Hepatocyte (in vitro differentiated cells): ENCODE data around the gene SLC9A4. TPM values are rescaled to one million over a fixed set of nuclear protein-coding genes. Genes with fewer than 3 reads are reported as not detected.

Source experiments
- DNase-seq: peaks from one replicate; pipeline ENCODE4 v3.0.0-alpha.2; 2016; ENCODE audit warnings: low spot score
- H2AFZ ChIP-seq: fragments of 200-600 bp; sonication (generic); 2 replicates; pipeline ENCODE4 v1.6.0; 2016; ENCODE audit warnings: antibody characterized with exemption, mild to moderate bottlenecking
- H3K27ac ChIP-seq: fragments of 200-600 bp; sonication (generic); 2 replicates; pipeline ENCODE4 v1.5.1; 2016; ENCODE audit warnings: mild to moderate bottlenecking
- H3K27me3 ChIP-seq: fragments of 200-600 bp; sonication (generic); 2 replicates; pipeline ENCODE4 v1.6.1; 2016
- H3K36me3 ChIP-seq: fragments of 200-600 bp; sonication (generic); replicated peaks from 2 replicates; pipeline ENCODE4 v1.5.1; 2016; ENCODE audit warnings: low read depth; ENCODE audit not compliant: insufficient read depth
- H3K4me1 ChIP-seq: fragments of 200-600 bp; sonication (generic); 2 replicates; pipeline ENCODE4 v1.5.1; 2016; ENCODE audit warnings: mild to moderate bottlenecking, moderate library complexity; ENCODE audit not compliant: insufficient read depth
- H3K4me2 ChIP-seq: fragments of 200-600 bp; sonication (generic); 2 replicates; pipeline ENCODE4 v1.6.0; 2016
- H3K4me3 ChIP-seq: fragments of 200-600 bp; sonication (generic); 2 replicates; pipeline ENCODE4 v1.5.1; 2016; ENCODE audit warnings: mild to moderate bottlenecking
- H3K79me2 ChIP-seq: fragments of 200-600 bp; sonication (generic); 2 replicates; pipeline ENCODE4 v1.6.0; 2017; ENCODE audit warnings: mild to moderate bottlenecking
- H3K9me2 ChIP-seq: fragments of 200-600 bp; sonication (generic); replicated peaks from 2 replicates; pipeline ENCODE4 v1.6.0; 2017; ENCODE audit warnings: mild to moderate bottlenecking; ENCODE audit not compliant: insufficient read depth
- H3K9me3 ChIP-seq: fragments of 200-600 bp; sonication (generic); 2 replicates; pipeline ENCODE4 v1.5.1; 2016; ENCODE audit warnings: low read depth, mild to moderate bottlenecking
- H4K20me1 ChIP-seq: fragments of 200-600 bp; sonication (generic); 2 replicates; pipeline ENCODE4 v1.6.0; 2016; ENCODE audit warnings: mild to moderate bottlenecking; ENCODE audit not compliant: insufficient read depth, poor library complexity, severe bottlenecking
- CTCF ChIP-seq: fragments of 200-600 bp; sonication (generic); IDR thresholded peaks from 2 replicates; pipeline ENCODE4 v1.5.1; 2016; ENCODE audit warnings: antibody characterized with exemption, mild to moderate bottlenecking; ENCODE audit not compliant: poor library complexity
- EZH2 ChIP-seq: fragments of 200-600 bp; sonication (generic); IDR thresholded peaks from 2 replicates; pipeline ENCODE4 v1.6.1; 2016; ENCODE audit warnings: antibody characterized with exemption, mild to moderate bottlenecking, borderline replicate concordance
- EZH2phosphoT487 ChIP-seq: fragments of 200-600 bp; sonication (generic); IDR thresholded peaks from one replicate; pipeline ENCODE4 v1.6.1; 2018; ENCODE audit warnings: antibody characterized with exemption, mild to moderate bottlenecking, low read depth, moderate library complexity; ENCODE audit not compliant: unreplicated experiment, severe bottlenecking
- WGBS: methylation state at CpG from one replicate; pipeline ENCODE4 v1.1.6; 2016; ENCODE audit warnings: low lambda C conversion rate; ENCODE audit errors: missing lambda C conversion rate; 5-methylcytosine and 5-hydroxymethylcytosine counted together
- polyA plus RNA-seq: library from polyadenylated mRNA; unstranded; fragments of >200 nt; fragmentation: Nextera tagmentation; extraction: Ambion mirVana; gene quantifications from 2 replicates; pipeline ENCODE4 v1.2.1, GENCODE V29; 2016
- total RNA-seq: library from RNA; depleted of rRNA; stranded (reverse); fragments of >200 nt; gene quantifications from 2 replicates; pipeline ENCODE4 v1.2.3, GENCODE V29; 2014

Gene SLC9A4
- total and polyA plus RNA-seq, 2 experiments from 2014 or later = 0.80 to 1.6 TPM

GRCh38 chr2:102438578-102438977, 34.4 kb upstream of the SLC9A4 start:
- TF ChIP-seq EZH2phosphoT487 (no peak), CTCF (no peak), EZH2 (no peak)
- Histone ChIP-seq H4K20me1 (no peaks in the 10 kb centered on the region), H3K27me3 (no peaks in the 10 kb centered on the region), H3K36me3 (no peaks in the 10 kb centered on the region), H3K27ac (no peak overlapping the region), H3K4me2 (no peak overlapping the region), H3K9me2 (no peaks in the 10 kb centered on the region), H3K4me1 (peaks cover 3% of the 10 kb centered on the region), H3K9me3 (no peaks in the 10 kb centered on the region), H2AFZ (no peak overlapping the region), H3K79me2 (no peaks in the 10 kb centered on the region), H3K4me3 (no peak overlapping the region)
- DNase-seq = no peak
- 100% methylated on average over 2 of the region's 2 CpGs for WGBS

- DNase-seq = peak; percentile 80
- no peak for TF ChIP-seq CTCF
- TF ChIP-seq EZH2 = no peak
- TF ChIP-seq EZH2phosphoT487 = no peak
Measured at GRCh38 chr2:102439065-102439695, 33.8 kb upstream of the SLC9A4 start.

GRCh38 chr2:102442967-102443828, 29.8 kb upstream of the SLC9A4 start:
- DNase-seq = peak; percentile 47
- 35% methylated on average over 13 of the region's 13 CpGs for WGBS
- Histone ChIP-seq H3K9me2 (no peaks in the 10 kb centered on the region), H2AFZ (no peak overlapping the region), H3K27ac (no peak overlapping the region), H4K20me1 (no peaks in the 10 kb centered on the region), H3K4me3 (no peak overlapping the region), H3K4me2 (peak overlapping the region; percentile 30), H3K27me3 (no peaks in the 10 kb centered on the region), H3K9me3 (no peaks in the 10 kb centered on the region), H3K4me1 (peaks cover 3% of the 10 kb centered on the region), H3K79me2 (no peaks in the 10 kb centered on the region), H3K36me3 (no peaks in the 10 kb centered on the region)
- TF ChIP-seq EZH2 (no peak), CTCF (peak; percentile 89)

More at GRCh38 chr2:102439065-102439695, 33.8 kb upstream of the SLC9A4 start:
- Histone ChIP-seq H3K4me1 (peaks cover 3% of the 10 kb centered on the region), H3K36me3 (no peaks in the 10 kb centered on the region), H4K20me1 (no peaks in the 10 kb centered on the region), H2AFZ (no peak overlapping the region), H3K27ac (peak overlapping the region; percentile 52), H3K27me3 (no peaks in the 10 kb centered on the region), H3K9me2 (no peaks in the 10 kb centered on the region), H3K9me3 (no peaks in the 10 kb centered on the region), H3K79me2 (no peaks in the 10 kb centered on the region), H3K4me3 (no peak overlapping the region), H3K4me2 (no peak overlapping the region)
- 69% methylated on average over 6 of the region's 6 CpGs for WGBS
